ENCODE measurements around the gene IGSF21. TPM values are rescaled to one million over a fixed set of nuclear protein-coding genes. Genes with fewer than 3 reads are reported as not detected.

The IGSF21 gene
- total RNA-seq, 1 experiment from 2014 or later = not detected

- H3K36me3 Mint-ChIP-seq (ENCODE audit: insufficient read depth, unreplicated experiment) = no peaks in the 10 kb centered on the region
- peaks cover 7% of the 10 kb centered on the region for H3K9me3 Mint-ChIP-seq (ENCODE audit: low read depth, unreplicated experiment)
- BruUV-seq (replicated peaks) = no TSS peak
- CTCF ChIA-PET = interaction anchor here (0.5 kb wide), 1 partner anchor 1263 kb away, joined by 3 read pairs; no protein-coding TSS in a partner anchor
- H3K4me3 Mint-ChIP-seq (ENCODE audit: low read depth, unreplicated experiment) = no peak overlapping the region
- H3K4me1 Mint-ChIP-seq (ENCODE audit: low read depth, unreplicated experiment) = peaks cover 15% of the 10 kb centered on the region
- peak; percentile 25 for DNase-seq
- intact Hi-C loops (cut with micrococcal nuclease; ENCODE audit: unreplicated experiment) = no loop called here
- no peak overlapping the region for H3K27ac Mint-ChIP-seq (ENCODE audit: unreplicated experiment)
- no peaks in the 10 kb centered on the region for H3K27me3 Mint-ChIP-seq (ENCODE audit: unreplicated experiment)
- no peak for TF ChIP-seq CTCF (IDR thresholded peaks at IDR 0.05; ENCODE audit: unreplicated experiment)
Measured at GRCh38 chr1:18316764-18317163, 209.2 kb downstream of the IGSF21 start.

- H3K4me3 Mint-ChIP-seq (ENCODE audit: low read depth, unreplicated experiment) = no peak overlapping the region
- TF ChIP-seq CTCF (IDR thresholded peaks at IDR 0.05; ENCODE audit: unreplicated experiment) = no peak
- BruUV-seq (replicated peaks) = no TSS peak
- no peaks in the 10 kb centered on the region for H3K27me3 Mint-ChIP-seq (ENCODE audit: unreplicated experiment)
- DNase-seq = no peak
- H3K27ac Mint-ChIP-seq (ENCODE audit: unreplicated experiment) = no peak overlapping the region
- H3K36me3 Mint-ChIP-seq (ENCODE audit: insufficient read depth, unreplicated experiment) = no peaks in the 10 kb centered on the region
- CTCF ChIA-PET = no interaction called here
- H3K4me1 Mint-ChIP-seq (ENCODE audit: low read depth, unreplicated experiment) = peaks cover 15% of the 10 kb centered on the region
- intact Hi-C loops (cut with micrococcal nuclease; ENCODE audit: unreplicated experiment) = no loop called here
- H3K9me3 Mint-ChIP-seq (ENCODE audit: low read depth, unreplicated experiment) = peaks cover 7% of the 10 kb centered on the region
Measured at GRCh38 chr1:18319099-18319498, 211.5 kb downstream of the IGSF21 start.

- intact Hi-C loops (cut with micrococcal nuclease; ENCODE audit: unreplicated experiment) = no loop called here
- TF ChIP-seq CTCF (IDR thresholded peaks at IDR 0.05; ENCODE audit: unreplicated experiment) = no peak
- BruUV-seq (replicated peaks) = no TSS peak
- Mint-ChIP-seq H3K27me3 (ENCODE audit: unreplicated experiment) (no peaks in the 10 kb centered on the region), H3K4me3 (ENCODE audit: low read depth, unreplicated experiment) (no peak overlapping the region), H3K27ac (ENCODE audit: unreplicated experiment) (no peak overlapping the region), H3K36me3 (ENCODE audit: insufficient read depth, unreplicated experiment) (no peaks in the 10 kb centered on the region), H3K9me3 (ENCODE audit: low read depth, unreplicated experiment) (peaks cover 7% of the 10 kb centered on the region), H3K4me1 (ENCODE audit: low read depth, unreplicated experiment) (peaks cover 15% of the 10 kb centered on the region)
- DNase-seq = no peak
- CTCF ChIA-PET = no interaction called here
Measured at GRCh38 chr1:18320051-18320450, 212.5 kb downstream of the IGSF21 start.

GRCh38 chr1:18322368-18323032 lies 214.9 kb downstream of the IGSF21 start:
- CTCF ChIA-PET = no interaction called here

More at GRCh38 chr1:18322368-18323032, 214.9 kb downstream of the IGSF21 start:
- Mint-ChIP-seq H3K9me3 (ENCODE audit: low read depth, unreplicated experiment) (peaks cover 7% of the 10 kb centered on the region), H3K4me3 (ENCODE audit: low read depth, unreplicated experiment) (no peak overlapping the region), H3K27me3 (ENCODE audit: unreplicated experiment) (peaks cover 11% of the 10 kb centered on the region), H3K36me3 (ENCODE audit: insufficient read depth, unreplicated experiment) (no peaks in the 10 kb centered on the region), H3K27ac (ENCODE audit: unreplicated experiment) (no peak overlapping the region), H3K4me1 (ENCODE audit: low read depth, unreplicated experiment) (no peaks in the 10 kb centered on the region)
- intact Hi-C loops (cut with micrococcal nuclease; ENCODE audit: unreplicated experiment) = no loop called here
- no peak for DNase-seq
- peak; percentile 17 for TF ChIP-seq CTCF (IDR thresholded peaks at IDR 0.05; ENCODE audit: unreplicated experiment)
- no TSS peak for BruUV-seq (replicated peaks)
